ENCODE data around the gene MEF2A.

Gene MEF2A

DNA sequence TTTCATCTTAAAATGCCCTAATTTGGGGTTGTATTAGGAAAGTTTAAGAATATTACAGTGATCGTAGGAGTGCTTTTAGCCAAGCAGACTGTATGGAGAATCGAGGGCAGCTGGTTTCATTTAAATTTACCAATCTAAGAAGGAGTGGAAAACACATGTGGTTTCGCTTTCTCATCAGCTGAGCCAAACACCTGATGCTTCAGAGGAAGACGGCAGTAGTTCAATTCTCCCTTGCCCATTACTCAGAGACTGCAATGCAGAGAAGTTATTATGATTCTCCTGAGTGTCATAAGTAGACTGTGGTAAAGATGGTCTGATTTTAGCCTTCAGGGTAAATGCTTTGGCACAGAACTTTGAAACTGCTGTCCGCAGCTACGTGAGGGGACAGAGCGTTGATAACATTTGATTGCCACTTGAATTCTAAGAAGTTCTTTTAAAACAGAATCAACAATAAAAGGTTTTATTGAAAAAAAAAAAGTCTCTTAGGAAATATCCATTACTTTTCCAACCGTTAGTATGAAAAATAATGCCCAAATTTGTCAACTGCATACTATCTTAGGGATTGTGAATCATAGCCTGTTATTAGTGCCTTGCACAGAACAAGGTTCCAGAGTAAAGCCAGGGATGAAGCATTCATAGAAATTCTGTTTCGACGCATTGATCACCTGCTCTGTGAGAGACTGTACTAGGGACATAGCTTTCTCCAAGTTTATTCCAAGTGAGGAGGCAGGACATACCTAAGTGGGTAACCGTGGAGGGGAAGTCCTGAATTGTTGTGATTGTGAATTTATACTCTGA, 141.9 kb downstream of the MEF2A start:
- no peak for DNase-seq

DNA sequence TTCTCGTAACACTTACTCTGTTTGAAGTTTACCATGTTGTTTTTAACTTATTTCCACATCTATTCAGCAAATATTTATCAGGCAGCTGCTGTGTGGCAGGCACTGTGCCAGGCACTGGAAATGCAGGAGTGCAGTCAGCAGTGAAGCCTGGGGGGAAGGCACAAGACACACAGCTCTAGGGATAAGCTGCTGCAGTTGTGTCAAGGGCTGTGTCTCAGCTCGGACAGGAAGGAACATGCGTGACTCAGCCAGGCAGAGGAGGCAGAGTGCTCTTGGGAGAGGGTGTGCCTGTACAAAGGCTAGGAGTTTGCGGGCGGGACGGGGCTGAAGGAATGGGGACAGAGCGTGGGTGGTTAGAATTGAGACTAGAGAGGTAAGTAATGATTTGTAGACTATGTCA, 142.8 kb downstream of the MEF2A start:
- no peak for DNase-seq

DNA sequence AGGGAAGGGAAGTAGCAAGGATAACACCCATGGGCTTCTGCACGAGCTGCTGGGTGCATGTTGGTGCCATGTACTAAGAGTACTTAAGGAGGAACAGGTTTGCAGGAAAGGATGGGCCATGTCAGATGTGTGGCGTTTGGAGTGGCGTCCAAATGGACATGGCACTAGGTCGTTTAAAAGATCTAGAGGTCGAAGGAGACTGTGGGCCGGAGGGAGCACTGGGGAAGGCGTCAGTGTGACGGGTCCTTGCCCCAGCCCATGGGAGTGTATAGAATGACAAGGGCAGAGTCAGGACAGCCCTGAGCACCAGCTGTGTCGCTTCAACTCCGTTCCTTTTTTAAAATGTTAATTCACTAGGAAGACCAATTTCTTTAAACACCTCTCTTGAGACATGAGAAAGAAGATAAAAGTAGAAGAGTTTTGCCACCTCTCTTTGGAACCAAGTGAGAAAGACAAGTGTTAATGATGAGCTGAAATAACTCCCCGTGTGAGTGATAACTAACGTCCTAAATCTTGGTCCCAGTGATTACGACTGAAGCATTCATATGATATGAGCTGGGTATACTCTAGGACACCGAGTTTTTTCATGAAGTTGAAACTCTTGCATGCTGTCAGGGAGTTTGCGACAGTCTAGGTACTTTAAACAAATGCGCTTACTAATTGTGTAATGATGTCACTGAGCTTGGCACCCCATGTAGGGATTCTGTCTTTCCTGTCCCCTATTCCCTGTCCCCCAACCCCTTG, 143.6 kb downstream of the MEF2A start:
- no peak for DNase-seq

DNA sequence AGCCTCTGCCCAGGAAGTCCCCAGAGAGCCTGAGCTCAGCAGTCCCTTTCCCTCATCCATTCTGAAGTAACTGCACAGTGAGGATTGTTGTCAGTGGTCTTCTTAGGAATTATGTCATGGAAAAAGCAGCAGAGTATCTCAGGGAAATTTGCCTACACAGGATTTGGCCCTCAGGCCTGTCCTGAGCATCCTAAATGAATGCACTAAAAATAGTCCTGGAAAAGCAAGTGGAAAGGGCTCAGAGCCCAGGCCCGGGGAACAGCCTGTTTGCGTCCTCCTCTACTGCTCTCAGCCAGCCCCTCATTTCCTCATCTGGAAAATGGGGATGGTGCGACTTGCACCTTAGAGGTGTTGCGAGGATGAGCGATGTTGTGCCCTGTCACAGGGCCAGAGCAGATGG, 145.8 kb downstream of the MEF2A start:
- DNase-seq, result no peak

DNA sequence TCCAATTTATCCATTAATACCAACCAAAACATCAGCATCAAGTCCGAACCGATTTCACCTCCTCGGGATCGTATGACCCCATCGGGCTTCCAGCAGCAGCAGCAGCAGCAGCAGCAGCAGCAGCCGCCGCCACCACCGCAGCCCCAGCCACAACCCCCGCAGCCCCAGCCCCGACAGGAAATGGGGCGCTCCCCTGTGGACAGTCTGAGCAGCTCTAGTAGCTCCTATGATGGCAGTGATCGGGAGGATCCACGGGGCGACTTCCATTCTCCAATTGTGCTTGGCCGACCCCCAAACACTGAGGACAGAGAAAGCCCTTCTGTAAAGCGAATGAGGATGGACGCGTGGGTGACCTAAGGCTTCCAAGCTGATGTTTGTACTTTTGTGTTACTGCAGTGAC, 146.6 kb downstream of the MEF2A start:
- DNase-seq, result no peak

DNA sequence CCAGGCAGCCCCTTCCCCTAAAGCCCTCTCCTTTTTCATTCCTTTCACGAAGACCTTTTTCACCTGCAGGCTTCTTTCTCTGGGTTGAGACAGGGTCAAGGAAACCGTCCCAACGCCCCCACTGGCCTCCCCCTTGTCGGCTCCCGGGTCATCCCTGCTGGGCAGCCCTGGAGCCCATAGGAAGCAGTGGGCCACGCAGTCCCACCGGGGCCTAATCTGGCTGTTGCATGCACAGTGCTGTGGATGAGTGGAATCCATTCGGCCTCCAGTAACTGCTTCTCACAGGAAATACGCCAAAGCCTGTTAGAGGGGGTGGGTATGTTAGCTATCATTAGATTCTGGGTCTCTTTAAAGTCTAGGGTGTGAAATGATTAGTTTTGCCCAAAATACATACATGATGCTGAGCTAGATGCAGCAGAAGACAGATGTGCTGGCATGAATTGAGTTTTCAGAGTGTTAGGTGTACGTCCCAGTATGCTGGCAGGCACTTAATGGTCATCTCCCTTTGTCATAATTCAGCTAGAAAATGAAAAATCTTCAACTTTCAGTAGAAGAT, 150.8 kb downstream of the MEF2A start:
- no peak for DNase-seq

DNA sequence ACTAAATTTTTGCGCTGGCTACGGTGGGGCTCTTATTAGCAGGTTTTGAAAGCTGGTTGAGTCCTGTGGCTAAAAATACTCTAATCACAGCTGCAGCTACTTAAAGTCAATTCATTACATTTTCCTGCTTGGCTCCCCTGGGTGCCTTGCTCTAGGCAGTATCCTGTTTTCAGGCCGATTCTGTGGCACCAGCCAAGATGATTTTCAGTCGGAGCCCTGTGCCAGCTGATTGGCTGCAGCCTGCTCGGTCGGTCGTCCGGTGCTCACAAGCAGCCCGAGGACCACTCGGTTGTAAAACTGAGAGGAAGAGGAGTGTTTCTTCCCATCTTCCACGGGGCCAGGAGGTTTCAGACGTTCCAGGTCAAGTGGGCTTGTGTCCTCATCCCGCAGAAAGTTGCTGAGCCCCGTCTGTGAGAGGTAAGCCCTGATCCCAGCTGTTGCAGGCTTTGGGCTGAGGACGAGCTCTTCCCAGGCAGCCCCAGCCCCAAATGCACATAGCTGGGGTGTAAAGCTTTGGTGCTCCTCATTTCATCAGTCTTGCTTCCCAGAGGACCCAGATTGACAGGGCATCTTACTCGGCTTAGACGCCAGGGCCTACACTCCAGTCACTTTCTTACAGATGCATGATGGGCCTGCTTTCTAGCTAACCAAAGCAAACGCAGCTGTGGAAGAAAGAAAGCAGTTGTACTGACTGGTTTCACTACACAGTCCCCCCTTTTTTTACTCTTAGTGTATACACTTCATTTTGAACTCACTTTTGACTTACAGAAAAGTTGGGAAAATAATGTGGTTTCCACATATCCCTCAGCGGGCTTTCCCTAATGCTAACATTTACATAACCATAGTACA, 151.6 kb downstream of the MEF2A start:
- DNase-seq, result no peak

DNA sequence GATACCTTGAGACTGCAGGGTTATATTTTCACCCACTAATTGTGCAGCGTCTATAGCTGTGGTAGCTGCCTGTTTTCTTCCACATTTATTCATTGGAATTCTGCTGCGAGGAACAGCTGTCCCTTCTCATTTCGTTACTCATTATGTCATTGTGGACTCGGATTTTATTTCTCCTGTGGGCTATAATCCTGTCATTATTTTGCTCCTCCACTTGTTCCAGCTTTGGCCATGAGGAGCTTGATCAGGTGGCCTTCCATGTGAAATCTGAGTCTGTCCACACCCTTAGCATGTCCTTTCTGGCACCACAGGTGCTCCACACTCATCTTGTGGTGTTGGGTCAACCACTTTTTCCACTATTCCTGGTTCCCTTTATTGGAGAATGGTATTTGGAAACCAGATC, 152.6 kb downstream of the MEF2A start:
- DNase-seq, result no peak

DNA sequence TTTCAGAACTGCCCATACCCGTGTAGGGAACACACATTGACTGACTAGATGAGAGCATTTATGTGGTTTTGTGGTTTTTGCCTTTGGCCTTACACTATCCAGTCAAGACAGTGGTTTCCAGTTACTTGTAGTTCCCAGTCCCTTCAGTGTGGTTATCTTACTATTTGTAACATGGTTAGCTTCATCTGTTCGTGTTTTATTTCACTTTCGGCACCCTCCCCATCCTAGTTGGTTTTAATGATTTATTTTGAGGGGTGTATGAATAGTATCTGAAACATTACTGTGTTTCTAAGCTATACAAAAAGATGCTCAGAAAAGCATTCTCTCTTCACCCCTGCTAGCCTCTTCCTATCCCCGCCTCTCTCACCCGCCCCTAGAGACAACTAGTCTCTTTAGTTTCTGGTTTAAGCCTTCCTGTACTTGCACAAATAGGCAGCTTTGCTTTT, 153.3 kb downstream of the MEF2A start:
- no peak for DNase-seq

DNA sequence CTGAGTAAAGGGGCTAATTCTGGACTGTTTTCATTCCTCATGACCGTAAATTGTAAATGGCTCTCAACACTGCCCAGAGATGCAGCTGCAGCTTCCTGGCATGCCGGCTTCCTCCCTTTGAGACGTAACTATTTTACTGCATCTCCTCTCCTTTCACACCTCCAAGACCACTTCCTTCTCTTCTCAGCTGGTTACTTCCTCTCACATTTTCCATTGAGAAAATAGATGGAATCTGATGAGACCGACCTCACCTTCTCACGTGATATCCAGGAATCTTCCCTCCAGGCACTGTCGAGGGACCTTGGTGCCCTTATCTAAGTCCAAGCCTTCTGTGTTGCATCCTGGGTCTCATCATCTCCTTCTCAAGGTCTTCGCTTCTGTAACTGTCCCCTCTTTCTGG, 154.7 kb downstream of the MEF2A start:
- DNase-seq, result no peak

DNA sequence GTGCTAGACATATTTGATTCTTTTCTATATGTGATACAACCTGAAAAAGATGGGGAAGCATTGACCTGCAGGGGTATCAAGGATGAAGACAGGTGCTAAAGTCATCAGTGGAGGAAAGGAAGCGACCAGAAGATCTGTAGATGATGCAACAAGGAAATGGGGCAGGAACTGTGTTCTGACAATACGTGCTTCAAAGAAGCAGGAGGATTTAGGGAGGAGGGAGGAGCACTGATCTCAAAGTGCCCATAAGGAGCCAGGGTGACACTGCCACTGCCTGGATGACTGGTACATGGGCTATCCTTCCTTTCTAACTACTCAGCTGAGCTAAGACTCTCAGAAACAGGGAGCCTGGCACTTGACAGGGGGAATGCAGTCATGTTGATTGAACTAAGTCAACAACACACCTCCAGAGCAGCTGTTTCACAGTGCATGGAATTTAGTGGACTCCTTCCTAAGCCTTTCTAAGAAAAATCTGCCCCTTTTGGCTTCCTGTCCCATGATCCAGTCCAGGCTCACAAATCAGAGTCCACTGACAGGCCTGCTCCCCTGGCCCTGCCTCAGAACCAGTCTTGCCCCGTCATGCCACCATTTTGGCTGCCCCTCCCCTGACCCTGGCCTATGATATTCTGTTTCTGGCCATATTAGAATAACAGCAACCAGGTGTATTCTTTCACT, 155.5 kb downstream of the MEF2A start:
- DNase-seq, result no peak

DNA sequence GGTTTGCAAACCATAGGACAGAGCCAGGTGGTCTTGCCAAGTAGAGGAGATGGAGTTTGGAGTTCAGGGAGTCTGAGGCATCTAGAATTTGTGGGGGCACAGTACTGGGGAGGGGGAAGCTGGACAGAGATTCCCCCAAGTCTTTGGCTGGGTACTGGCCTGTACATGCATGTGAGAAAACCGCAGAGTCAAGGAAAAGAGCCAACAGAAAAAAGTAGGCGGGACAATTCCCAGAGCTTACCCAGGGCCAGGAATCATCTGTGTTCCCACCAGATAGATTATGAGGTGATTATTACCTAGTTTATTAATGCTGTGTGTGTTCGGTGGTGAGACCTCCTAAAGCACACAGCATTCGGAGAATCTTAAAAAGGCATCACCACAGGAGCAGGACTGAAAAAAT, 156.1 kb downstream of the MEF2A start:
- DNase-seq, result no peak

DNA sequence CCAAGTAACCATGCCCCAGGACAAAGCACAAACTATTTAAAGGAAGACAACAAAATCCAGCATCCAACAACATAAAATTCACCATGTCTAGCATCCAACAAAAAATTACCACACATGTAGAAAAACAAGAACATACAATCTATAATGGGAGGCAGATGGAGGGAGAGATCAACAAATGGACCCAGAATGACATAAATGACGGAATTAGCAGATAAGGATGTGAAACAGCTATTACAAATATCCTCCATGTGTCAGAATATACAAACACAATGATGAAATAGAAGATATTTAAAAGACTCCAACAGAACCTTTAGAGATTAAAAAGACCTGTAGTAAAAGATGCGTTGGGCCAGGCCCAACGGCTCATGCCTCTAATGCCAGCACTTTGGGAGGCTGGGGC, 156.6 kb downstream of the MEF2A start:
- DNase-seq, result no peak

DNA sequence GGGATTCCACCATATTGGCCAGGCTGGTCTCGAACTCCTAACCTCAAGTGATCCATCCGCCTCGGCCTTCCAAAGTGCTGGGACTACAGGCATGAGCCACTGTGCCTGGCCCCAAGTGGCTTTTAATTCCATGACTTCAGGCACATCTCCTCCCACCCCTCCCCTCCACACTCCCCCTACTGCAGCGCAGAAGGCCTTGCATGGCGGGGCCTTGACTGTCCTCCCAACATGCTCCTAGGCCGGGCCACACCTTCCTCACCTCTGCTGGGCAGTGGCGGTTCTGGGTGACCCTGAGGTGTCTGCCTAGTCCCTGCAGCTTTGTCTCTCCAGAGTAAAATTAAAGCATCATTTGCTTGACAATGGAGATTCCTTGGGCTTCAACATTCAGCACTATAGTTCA, 160.5 kb downstream of the MEF2A start:
- DNase-seq, result no peak

DNA sequence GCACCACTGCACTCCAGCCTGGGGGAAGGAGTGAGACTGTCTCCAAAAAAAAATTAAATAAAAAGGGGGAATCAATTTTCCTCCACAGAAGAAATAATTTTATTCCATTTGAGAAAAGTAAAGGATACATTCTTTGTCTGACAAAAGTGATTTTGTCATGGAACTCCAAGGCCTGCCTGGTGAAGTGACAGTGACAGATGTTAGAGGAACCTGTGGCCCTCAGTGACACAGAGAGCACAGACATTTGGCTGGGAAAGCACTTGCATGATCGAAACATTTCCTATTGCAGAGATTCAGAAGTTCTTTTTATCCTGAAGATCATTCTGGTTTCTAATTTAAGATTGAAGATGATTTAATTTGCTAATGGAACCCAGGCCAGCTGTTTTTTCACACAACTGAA, 161.5 kb downstream of the MEF2A start:
- no peak for DNase-seq

DNA sequence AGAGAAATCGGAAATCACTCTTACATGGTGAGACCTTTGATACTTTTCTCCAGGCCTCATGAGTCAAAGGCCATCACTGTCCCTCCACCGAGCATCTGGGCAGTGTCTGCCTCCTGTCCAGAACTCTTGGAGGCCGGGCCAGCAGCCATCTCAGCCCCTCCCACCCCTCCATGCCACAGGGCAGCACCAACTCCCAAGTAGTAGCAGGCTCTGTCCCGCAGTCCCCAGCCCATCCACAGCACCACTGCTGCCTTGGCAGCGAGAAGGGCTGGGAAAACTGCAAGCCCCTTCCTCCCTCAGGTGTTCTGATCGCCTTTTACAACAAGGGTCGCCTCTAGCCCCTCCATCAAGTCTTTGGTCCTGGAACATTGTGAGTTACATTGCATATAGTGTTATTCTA, 161.9 kb downstream of the MEF2A start:
- no peak for DNase-seq

DNA sequence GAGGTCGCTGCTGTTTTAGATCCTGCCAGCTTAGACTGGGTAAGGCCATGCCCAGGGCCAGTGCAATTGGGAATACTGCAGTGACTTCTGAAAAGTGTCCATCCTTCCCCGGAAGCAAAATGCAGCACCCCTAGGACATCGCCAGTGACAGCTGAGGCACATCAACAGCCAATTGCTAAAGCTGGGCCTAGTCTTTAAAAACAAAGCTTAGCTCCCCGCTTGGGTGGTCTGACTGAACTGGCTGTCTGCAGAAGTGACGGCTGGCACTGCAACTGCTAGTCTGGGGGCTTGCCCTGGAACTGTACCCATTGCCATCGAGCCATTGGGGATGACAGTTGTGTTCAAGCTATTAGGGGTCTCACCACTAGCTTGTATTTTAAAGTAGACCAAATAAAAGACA, 163.1 kb downstream of the MEF2A start:
- no peak for DNase-seq

DNA sequence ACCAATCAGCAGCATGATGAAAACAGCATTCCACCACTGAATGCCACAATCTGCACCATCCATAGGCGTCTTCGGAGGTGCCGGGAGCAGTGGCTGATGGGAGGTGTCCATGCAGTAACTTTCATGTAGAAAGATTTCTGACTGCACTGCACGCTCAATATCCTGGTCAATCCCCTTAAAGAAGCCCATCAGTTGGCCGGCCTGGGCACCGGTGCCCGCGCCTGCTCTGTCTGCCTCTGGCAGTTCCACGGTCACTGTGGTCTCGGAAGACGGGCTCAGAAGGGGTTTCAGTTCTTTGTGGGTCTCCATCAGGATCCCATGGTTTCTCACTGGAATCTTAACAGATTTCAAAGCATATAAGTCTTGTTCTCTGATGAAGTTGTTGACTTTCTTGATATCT, 163.5 kb downstream of the MEF2A start:
- DNase-seq, result no peak

DNA sequence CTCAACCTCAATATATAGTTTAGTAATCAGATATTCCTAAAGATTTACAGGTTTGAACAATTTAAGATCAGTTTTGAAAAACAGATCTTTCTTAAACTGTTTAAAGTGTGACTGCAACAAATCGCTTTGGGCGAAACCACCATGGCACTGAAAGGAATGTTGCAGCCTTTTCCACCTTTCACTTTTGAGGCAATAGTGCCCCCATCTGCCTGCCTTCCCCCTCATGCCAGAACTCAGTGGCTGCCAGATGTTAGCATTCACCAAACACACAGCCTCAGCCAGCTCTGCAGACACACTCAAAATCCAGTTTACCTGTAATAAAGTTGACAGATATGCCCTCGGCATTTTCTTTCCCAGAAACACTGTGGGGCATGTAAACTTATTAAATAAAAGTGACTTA, 164.1 kb downstream of the MEF2A start:
- DNase-seq, result peak in 1 of 2 experiments; percentile 24

DNA sequence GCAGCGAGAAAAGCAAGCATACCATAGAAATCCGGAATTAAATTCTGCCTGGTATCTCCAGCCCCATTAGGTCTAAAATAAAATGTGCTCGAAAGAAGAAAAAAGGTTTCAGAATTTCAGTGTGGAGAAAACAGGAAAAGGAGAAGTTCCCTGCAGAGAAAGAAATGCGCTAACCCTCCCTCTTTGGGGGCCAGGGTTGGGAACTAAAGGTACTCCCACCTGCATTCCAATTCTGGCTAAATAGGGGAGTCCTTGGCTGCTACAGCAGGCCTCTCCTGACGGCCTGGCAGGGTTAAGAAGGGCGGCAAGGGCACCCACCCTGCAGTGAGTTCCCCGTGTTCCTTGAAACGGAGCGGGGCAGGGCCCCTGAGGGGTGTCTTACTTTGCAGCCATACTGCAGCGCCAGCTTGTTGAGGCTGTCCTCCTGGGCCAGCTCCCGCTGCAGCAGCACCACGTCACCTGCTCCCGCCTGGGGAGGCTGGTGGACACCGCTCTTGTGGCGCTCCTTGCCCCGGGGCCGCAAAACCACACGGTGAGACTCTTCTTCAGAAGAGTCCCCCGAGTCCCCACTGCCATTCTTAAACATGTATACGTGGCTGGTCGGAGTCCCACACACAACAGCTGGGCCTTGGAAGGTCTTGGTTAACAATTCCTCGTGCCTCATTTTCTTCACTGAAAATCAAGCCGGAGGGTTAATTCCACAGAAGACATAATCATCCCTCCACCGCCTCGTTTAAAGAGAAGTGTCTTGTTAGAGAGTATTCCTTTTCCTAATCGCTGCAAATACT, 165.7 kb downstream of the MEF2A start:
- DNase-seq, result no peak

DNA sequence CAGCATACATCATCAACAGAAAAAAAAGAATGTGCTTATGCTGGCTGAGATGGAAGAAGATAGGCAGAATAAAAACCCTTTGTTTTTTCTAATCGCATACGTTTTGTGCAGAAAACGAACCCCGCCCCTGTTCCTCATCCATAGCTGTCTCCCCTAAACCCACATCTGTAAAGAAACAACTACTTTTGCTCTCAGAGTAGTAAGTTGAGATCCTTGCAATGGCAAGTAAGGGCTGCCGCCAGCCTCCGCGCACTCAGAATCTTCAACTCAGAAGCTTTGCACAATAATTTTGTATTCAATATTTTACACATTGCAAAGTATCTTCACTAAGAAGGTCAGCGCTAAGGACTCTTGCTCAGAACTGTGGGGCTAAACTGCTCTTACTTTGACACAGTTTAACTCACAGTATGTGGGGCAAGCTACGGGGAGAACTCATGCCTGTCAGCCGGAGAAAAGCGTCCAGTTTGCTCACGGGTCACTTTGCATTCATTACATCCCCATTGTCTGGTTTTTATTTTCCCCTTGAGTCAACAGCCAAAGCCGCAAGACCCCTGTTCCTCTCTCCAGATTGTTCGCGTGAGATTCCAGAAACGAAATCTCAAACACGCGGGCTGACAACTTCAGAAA, 166.5 kb downstream of the MEF2A start:
- DNase-seq, result no peak
